Neural cell (in vitro differentiated cells): ENCODE measurements around the gene OTUB1.

Experiments used
- CTCF ChIP-seq: fragments of 450-650 bp; IDR thresholded peaks from 2 replicates; pipeline ENCODE4 v1.5.1; 2014; ENCODE audit warnings: antibody characterized with exemption, mild to moderate bottlenecking, moderate library complexity; ENCODE audit not compliant: poor library complexity, severe bottlenecking
- EP300 ChIP-seq: fragments of 450-650 bp; conservative IDR thresholded peaks from 2 replicates; pipeline ENCODE4 v1.6.1; 2014; ENCODE audit warnings: antibody characterized with exemption, mild to moderate bottlenecking, moderate library complexity; ENCODE audit not compliant: poor library complexity, severe bottlenecking
- EZH2 ChIP-seq: fragments of 200-600, 300-800 bp; shearing (Covaris generic), sonication (generic); IDR thresholded peaks from 2 replicates; pipeline ENCODE4 v1.6.1; 2014; ENCODE audit warnings: antibody characterized with exemption, low read length, borderline replicate concordance, mild to moderate bottlenecking; ENCODE audit not compliant: insufficient read depth, poor library complexity, severe bottlenecking
- MXI1 ChIP-seq: fragments of 450-650 bp; conservative IDR thresholded peaks from 2 replicates; pipeline ENCODE4 v1.6.1; 2014; ENCODE audit warnings: antibody characterized with exemption, mild to moderate bottlenecking; ENCODE audit not compliant: poor library complexity, severe bottlenecking
- POLR2AphosphoS5 ChIP-seq: IDR thresholded peaks from 2 replicates; pipeline ENCODE4 v1.6.1; 2012
- RAD21 ChIP-seq: fragments of 450-650 bp; conservative IDR thresholded peaks from 2 replicates; pipeline ENCODE4 v1.6.1; 2014; ENCODE audit warnings: antibody characterized with exemption, mild to moderate bottlenecking, moderate library complexity
- REST ChIP-seq: IDR thresholded peaks from 2 replicates; pipeline ENCODE4 v1.6.1; 2012; ENCODE audit warnings: borderline replicate concordance
- TAF1 ChIP-seq: IDR thresholded peaks from 2 replicates; pipeline ENCODE4 v1.6.1; 2012; ENCODE audit warnings: low read depth

GRCh38 chr11:63996512-63996911 lies 10.3 kb downstream of the OTUB1 start:
- TF ChIP-seq EZH2 (no peak), CTCF (no peak), RAD21 (no peak), POLR2AphosphoS5 (no peak), TAF1 (no peak), MXI1 (no peak), EP300 (no peak), REST (no peak)
